Smooth muscle cell (in vitro differentiated cells): ENCODE measurements around the gene CAMK2B. TPM values are rescaled to one million over a fixed set of nuclear protein-coding genes. Genes with fewer than 3 reads are reported as not detected.

Experiments used
- DNase-seq: peaks from one replicate; lab custom pipeline; 2025; ENCODE audit not compliant: unreplicated experiment; lab: John Stamatoyannopoulos, UW
- H2AFZ ChIP-seq: fragments of 200-600 bp; sonication (generic); 2 replicates; pipeline ENCODE4 v1.6.0; 2016; ENCODE audit warnings: antibody characterized with exemption, low read depth, mild to moderate bottlenecking
- H3F3A ChIP-seq: fragments of 200-600 bp; sonication (generic); 2 replicates; pipeline ENCODE4 v1.6.0; 2017; ENCODE audit warnings: antibody characterized with exemption, low read depth
- H3K27ac ChIP-seq: fragments of 200-600 bp; sonication (generic); 2 replicates; pipeline ENCODE4 v1.5.1; 2016; ENCODE audit warnings: low read depth, mild to moderate bottlenecking
- H3K27me3 ChIP-seq: fragments of 200-600 bp; sonication (generic); 2 replicates; pipeline ENCODE4 v1.6.1; 2016; ENCODE audit warnings: low read depth, mild to moderate bottlenecking
- H3K36me3 ChIP-seq: fragments of 200-600 bp; sonication (generic); 2 replicates; pipeline ENCODE4 v1.5.1; 2016; ENCODE audit warnings: low read depth
- H3K4me1 ChIP-seq: fragments of 200-600 bp; sonication (generic); 2 replicates; pipeline ENCODE4 v1.5.1; 2016; ENCODE audit warnings: low read depth
- H3K4me2 ChIP-seq: fragments of 200-600 bp; sonication (generic); 2 replicates; pipeline ENCODE4 v1.6.0; 2016; ENCODE audit warnings: mild to moderate bottlenecking
- H3K4me3 ChIP-seq: fragments of 200-600 bp; sonication (generic); 2 replicates; pipeline ENCODE4 v1.5.1; 2016; ENCODE audit warnings: mild to moderate bottlenecking
- H3K79me2 ChIP-seq: fragments of 200-600 bp; sonication (generic); 2 replicates; pipeline ENCODE4 v1.6.0; 2016; ENCODE audit warnings: low read depth, mild to moderate bottlenecking
- H3K9ac ChIP-seq: fragments of 200-600 bp; sonication (generic); 2 replicates; pipeline ENCODE4 v1.6.0; 2016; ENCODE audit warnings: low read depth
- H3K9me3 ChIP-seq: fragments of 200-600 bp; sonication (generic); replicated peaks from 2 replicates; pipeline ENCODE4 v1.5.1; 2016; ENCODE audit warnings: low read depth
- H4K20me1 ChIP-seq: fragments of 200-600 bp; sonication (generic); 2 replicates; pipeline ENCODE4 v1.6.0; 2016; ENCODE audit warnings: low read depth
- CTCF ChIP-seq: fragments of 200-600 bp; sonication (generic); IDR thresholded peaks from 2 replicates; pipeline ENCODE4 v1.5.1; 2017; ENCODE audit warnings: borderline replicate concordance, mild to moderate bottlenecking, antibody characterized with exemption; ENCODE audit not compliant: insufficient read depth, poor library complexity, severe bottlenecking
- WGBS: methylation state at CpG from one replicate; pipeline ENCODE4 v1.1.7; 2016; ENCODE audit warnings: low lambda C conversion rate; 5-methylcytosine and 5-hydroxymethylcytosine counted together
- polyA plus RNA-seq: library from polyadenylated mRNA; unstranded; fragments of >200 nt; fragmentation: Nextera tagmentation; extraction: Ambion mirVana; gene quantifications from 2 replicates; pipeline ENCODE4 v1.2.1, GENCODE V29; 2016
- total RNA-seq: library from RNA; depleted of rRNA; stranded (reverse); fragments of >200 nt; gene quantifications from 2 replicates; pipeline ENCODE4 v1.2.3, GENCODE V29; 2014

The CAMK2B gene
- total and polyA plus RNA-seq, 2 experiments from 2014 or later, result not detected

DNA sequence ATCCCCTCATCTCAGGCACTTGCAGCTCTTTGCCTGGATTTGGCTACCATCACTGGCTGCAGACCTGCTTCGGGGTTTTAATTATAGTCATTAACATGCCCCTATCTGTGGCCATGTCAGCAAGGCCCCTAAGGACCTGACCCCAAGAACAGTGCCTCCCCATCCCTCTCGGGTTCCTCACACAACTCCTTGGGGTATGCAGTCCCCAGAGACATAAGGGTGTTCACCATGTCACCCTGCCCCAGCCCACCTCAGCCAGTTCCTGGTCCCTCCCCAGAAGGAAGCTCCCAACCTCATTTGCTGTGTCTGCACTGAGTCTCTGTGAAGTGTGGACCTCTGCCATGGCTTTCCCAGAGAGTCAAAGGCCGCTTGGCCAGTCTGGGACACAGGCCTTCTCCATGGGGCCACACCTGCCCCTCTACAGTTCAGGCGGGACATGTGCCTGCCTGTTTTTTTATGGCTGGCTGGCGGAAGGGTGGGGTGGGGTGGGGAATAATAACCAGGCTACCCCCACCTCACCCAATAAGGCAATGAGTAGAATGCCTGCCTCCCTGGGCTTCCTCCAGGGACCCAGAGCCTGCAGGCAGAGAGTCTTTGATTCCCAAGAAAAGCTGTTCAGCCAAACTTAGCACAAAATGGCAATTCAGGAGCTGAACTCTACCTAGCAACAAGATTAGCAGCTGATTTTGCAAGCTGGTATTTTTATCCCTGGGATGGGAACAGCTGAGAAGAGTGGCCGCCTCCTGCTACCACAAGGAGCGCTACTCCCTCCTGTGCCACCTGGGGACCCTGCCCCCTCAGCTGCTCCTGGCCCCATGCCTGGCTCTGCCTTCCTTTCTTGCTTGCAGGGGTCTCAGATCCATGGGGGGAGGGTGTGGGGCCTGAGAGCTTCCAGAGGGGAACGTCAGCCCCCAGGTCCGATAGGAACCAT, 23.7 kb upstream of the CAMK2B start:
- H4K20me1 ChIP-seq, result no peaks in the 10 kb centered on the region
- H3K79me2 ChIP-seq, result no peaks in the 10 kb centered on the region
- no peaks in the 10 kb centered on the region for H3K36me3 ChIP-seq
- no peaks in the 10 kb centered on the region for H3K4me1 ChIP-seq
- no peak overlapping the region for H3K27ac ChIP-seq
- H3K27me3 ChIP-seq, result peaks cover 15% of the 10 kb centered on the region
- no peak overlapping the region for H3K9ac ChIP-seq
- no peak overlapping the region for H3K4me2 ChIP-seq
- DNase-seq, result no peak
- no peak overlapping the region for H3K4me3 ChIP-seq
- no peaks in the 10 kb centered on the region for H3K9me3 ChIP-seq
- H2AFZ ChIP-seq, result no peak overlapping the region
- 80% methylated on average over 9 of the region's 9 CpGs for WGBS
- no peak for TF ChIP-seq CTCF
- H3F3A ChIP-seq, result no peaks in the 10 kb centered on the region

GRCh38 chr7:44348300-44348699, 22.9 kb upstream of the CAMK2B start:
- no peak overlapping the region for H3K4me3 ChIP-seq
- TF ChIP-seq CTCF, result no peak
- no peaks in the 10 kb centered on the region for H3K4me1 ChIP-seq
- no peak overlapping the region for H3K27ac ChIP-seq
- H3K27me3 ChIP-seq, result peaks cover 15% of the 10 kb centered on the region
- no peak for DNase-seq
- H4K20me1 ChIP-seq, result no peaks in the 10 kb centered on the region
- 96% methylated on average over 2 of the region's 2 CpGs for WGBS
- H3K9ac ChIP-seq, result no peak overlapping the region
- H3K4me2 ChIP-seq, result no peak overlapping the region
- H3F3A ChIP-seq, result no peaks in the 10 kb centered on the region
- H2AFZ ChIP-seq, result no peak overlapping the region
- no peaks in the 10 kb centered on the region for H3K9me3 ChIP-seq
- no peaks in the 10 kb centered on the region for H3K36me3 ChIP-seq
- no peaks in the 10 kb centered on the region for H3K79me2 ChIP-seq

DNA sequence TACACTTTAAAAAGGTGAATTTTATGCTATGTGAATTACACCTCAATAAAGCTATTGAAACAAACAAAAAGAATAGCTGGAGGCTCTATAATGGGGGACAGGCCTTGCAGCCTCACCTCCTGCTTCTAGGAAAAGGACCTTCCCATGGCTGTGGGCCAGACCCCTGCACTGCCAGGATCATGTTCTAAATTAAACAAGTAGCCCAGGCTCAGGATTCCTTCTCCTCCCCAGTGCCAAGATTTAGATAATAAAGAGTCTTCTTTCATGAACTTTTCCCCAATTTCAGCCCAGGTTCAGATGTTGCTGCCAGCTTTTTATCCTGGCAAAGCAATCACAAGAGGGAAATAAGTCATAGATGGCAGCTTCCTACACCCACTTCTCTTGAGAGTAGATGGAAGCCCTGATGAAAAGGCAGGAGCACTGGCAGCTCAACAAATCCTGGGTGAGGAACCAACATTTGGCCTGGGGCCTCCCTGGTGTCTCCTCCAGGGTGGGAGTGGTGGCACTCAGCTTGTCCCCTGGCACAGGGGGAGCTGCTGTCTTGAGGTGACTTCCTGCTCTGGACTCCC, 22.2 kb upstream of the CAMK2B start:
- Histone ChIP-seq H3K9ac (no peak overlapping the region), H3K27ac (no peak overlapping the region), H3K27me3 (peaks cover 15% of the 10 kb centered on the region), H3K36me3 (no peaks in the 10 kb centered on the region), H4K20me1 (no peaks in the 10 kb centered on the region), H3K4me1 (no peaks in the 10 kb centered on the region), H3K9me3 (no peaks in the 10 kb centered on the region), H3K79me2 (no peaks in the 10 kb centered on the region), H2AFZ (no peak overlapping the region), H3K4me3 (no peak overlapping the region), H3F3A (no peaks in the 10 kb centered on the region), H3K4me2 (no peak overlapping the region)
- DNase-seq, result no peak
- no peak for TF ChIP-seq CTCF

DNA sequence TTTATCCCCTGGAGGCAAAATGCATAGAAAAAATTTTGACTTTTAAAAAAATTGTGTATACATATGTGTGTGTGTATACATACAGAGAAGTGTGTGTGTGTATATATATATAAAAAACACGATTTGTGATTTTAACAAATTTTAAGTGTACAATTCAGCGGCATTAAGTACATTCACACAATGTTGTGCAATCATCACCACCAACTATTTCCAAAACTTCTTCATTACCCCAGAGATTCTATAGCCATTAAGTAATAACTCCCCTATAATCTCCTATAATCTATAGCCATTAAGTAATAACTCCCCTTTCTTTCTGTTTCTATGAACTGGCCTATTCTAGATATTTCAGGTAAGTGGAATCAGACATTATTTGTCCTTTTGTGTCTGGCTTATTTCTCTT, 20.7 kb upstream of the CAMK2B start:
- 91% methylated on average over 2 of the region's 2 CpGs for whole genome bisulfite sequencing
- Histone ChIP-seq H3K27me3 (peaks cover 15% of the 10 kb centered on the region), H3F3A (no peaks in the 10 kb centered on the region), H4K20me1 (no peaks in the 10 kb centered on the region), H3K9me3 (no peaks in the 10 kb centered on the region), H3K27ac (no peak overlapping the region), H3K79me2 (no peaks in the 10 kb centered on the region), H3K4me1 (no peaks in the 10 kb centered on the region), H2AFZ (no peak overlapping the region), H3K4me2 (no peak overlapping the region), H3K4me3 (no peak overlapping the region), H3K36me3 (no peaks in the 10 kb centered on the region), H3K9ac (no peak overlapping the region)
- no peak for TF ChIP-seq CTCF
- DNase-seq, result no peak
